Parathyroid adenoma (tissue), 2 donors: ENCODE measurements around the gene TOP3B.

Experiments
- H2AFZ ChIP-seq: fragments of 300-600 bp; sonication (generic); one replicate; pipeline ENCODE4 v1.7.0; 2017; ENCODE audit warnings: antibody characterized with exemption, mild to moderate bottlenecking
- H3K27ac ChIP-seq: fragments of 300-600 bp; sonication (generic); one replicate; pipeline ENCODE4 v1.7.0; 2017
- H3K27me3 ChIP-seq: fragments of 300-600 bp; sonication (generic); one replicate; pipeline ENCODE4 v1.7.0; 2017; ENCODE audit warnings: low read length; ENCODE audit not compliant: control insufficient read depth, insufficient read depth
- H3K36me3 ChIP-seq: fragments of 300-600 bp; sonication (generic); one replicate; pipeline ENCODE4 v1.7.0; 2017; ENCODE audit warnings: low read length; ENCODE audit not compliant: control insufficient read depth, insufficient read depth
- H3K4me1 ChIP-seq: fragments of 300-600 bp; sonication (generic); one replicate; pipeline ENCODE4 v1.7.0; 2017; ENCODE audit warnings: control low read depth
- H3K4me2 ChIP-seq: fragments of 300-600 bp; sonication (generic); one replicate; pipeline ENCODE4 v1.7.0; 2017; ENCODE audit warnings: low read length
- H3K4me3 ChIP-seq: fragments of 300-600 bp; sonication (generic); one replicate; pipeline ENCODE4 v1.7.0; 2017; ENCODE audit warnings: low read depth, low read length
- H3K79me2 ChIP-seq: fragments of 300-600 bp; sonication (generic); one replicate; pipeline ENCODE4 v1.7.0; 2017; ENCODE audit warnings: control low read depth
- H3K9ac ChIP-seq: fragments of 300-600 bp; sonication (generic); one replicate; pipeline ENCODE4 v1.7.0; 2017; ENCODE audit warnings: mild to moderate bottlenecking
- H3K9me3 ChIP-seq: fragments of 300-600 bp; sonication (generic); one replicate; pipeline ENCODE4 v1.7.0; 2017; ENCODE audit warnings: low read length; ENCODE audit not compliant: control insufficient read depth
- CTCF ChIP-seq: fragments of 300-600 bp; sonication (generic); IDR thresholded peaks from one replicate; pipeline ENCODE4 v1.7.0; 2017; ENCODE audit warnings: antibody characterized with exemption, mild to moderate bottlenecking
- donor health status: primary hyperparathyroidism.

The TOP3B gene

GRCh38 chr22:22019659-22020424, 37.3 kb upstream of the TOP3B start:
- H2AFZ ChIP-seq: no peak overlapping the region
- H3K4me1 ChIP-seq: no peaks in the 10 kb centered on the region
- no peak overlapping the region for H3K4me3 ChIP-seq
- H3K27me3 ChIP-seq: no peaks in the 10 kb centered on the region
- H3K36me3 ChIP-seq: no peaks in the 10 kb centered on the region
- no peak overlapping the region for H3K27ac ChIP-seq
- no peak for TF ChIP-seq CTCF
- H3K4me2 ChIP-seq: no peak overlapping the region
- no peak overlapping the region for H3K9ac ChIP-seq
- H3K9me3 ChIP-seq: no peaks in the 10 kb centered on the region
- no peaks in the 10 kb centered on the region for H3K79me2 ChIP-seq

GRCh38 chr22:22018825-22019658, 36.5 kb upstream of the TOP3B start:
- H3K4me1 ChIP-seq: no peaks in the 10 kb centered on the region
- H3K4me3 ChIP-seq: no peak overlapping the region
- H3K9me3 ChIP-seq: no peaks in the 10 kb centered on the region
- no peak overlapping the region for H2AFZ ChIP-seq
- no peak overlapping the region for H3K27ac ChIP-seq
- H3K4me2 ChIP-seq: no peak overlapping the region
- H3K79me2 ChIP-seq: no peaks in the 10 kb centered on the region
- H3K27me3 ChIP-seq: no peaks in the 10 kb centered on the region
- no peaks in the 10 kb centered on the region for H3K36me3 ChIP-seq
- no peak overlapping the region for H3K9ac ChIP-seq
- no peak for TF ChIP-seq CTCF

GRCh38 chr22:22015631-22016030, 33.0 kb upstream of the TOP3B start:
- no peak overlapping the region for H2AFZ ChIP-seq
- H3K4me2 ChIP-seq: no peak overlapping the region
- no peaks in the 10 kb centered on the region for H3K79me2 ChIP-seq
- H3K9ac ChIP-seq: no peak overlapping the region
- no peaks in the 10 kb centered on the region for H3K36me3 ChIP-seq
- H3K4me1 ChIP-seq: no peaks in the 10 kb centered on the region
- no peak overlapping the region for H3K27ac ChIP-seq
- no peaks in the 10 kb centered on the region for H3K27me3 ChIP-seq
- H3K9me3 ChIP-seq: no peaks in the 10 kb centered on the region
- H3K4me3 ChIP-seq: no peak overlapping the region
- TF ChIP-seq CTCF: no peak

GRCh38 chr22:22014285-22014659, 31.7 kb upstream of the TOP3B start:
- no peak overlapping the region for H3K9ac ChIP-seq
- no peaks in the 10 kb centered on the region for H3K4me1 ChIP-seq
- no peaks in the 10 kb centered on the region for H3K9me3 ChIP-seq
- no peak overlapping the region for H3K4me3 ChIP-seq
- TF ChIP-seq CTCF: no peak
- H3K27me3 ChIP-seq: no peaks in the 10 kb centered on the region
- H2AFZ ChIP-seq: no peak overlapping the region
- H3K79me2 ChIP-seq: no peaks in the 10 kb centered on the region
- no peaks in the 10 kb centered on the region for H3K36me3 ChIP-seq
- H3K27ac ChIP-seq: no peak overlapping the region
- H3K4me2 ChIP-seq: no peak overlapping the region
